Upper lobe of right lung (tissue), 1 donor: Measurements from ENCODE around the gene LIPT2. TPM values are rescaled to one million over a fixed set of nuclear protein-coding genes. Genes with fewer than 3 reads are reported as not detected.

Experiments
- ATAC-seq: fragments of 200-7000 bp; cut with Tn5 transposase; one replicate; pipeline ENCODE4 v1.9.1; 2020; ENCODE audit warnings: mild to moderate bottlenecking, moderate library complexity
- DNase-seq: peaks from one replicate; pipeline ENCODE4 v3.0.0-alpha.2; 2020
- H3K27ac ChIP-seq: fragments of 200-600 bp; one replicate; pipeline ENCODE4 v1.8.0; 2022
- H3K27me3 ChIP-seq: fragments of 200-600 bp; one replicate; pipeline ENCODE4 v1.8.0; 2022; ENCODE audit warnings: mild to moderate bottlenecking
- H3K36me3 ChIP-seq: fragments of 200-600 bp; one replicate; pipeline ENCODE4 v1.8.0; 2022
- H3K4me1 ChIP-seq: fragments of 200-600 bp; one replicate; pipeline ENCODE4 v1.8.0; 2022
- H3K4me3 ChIP-seq: fragments of 200-600 bp; one replicate; pipeline ENCODE4 v1.8.0; 2022; ENCODE audit warnings: mild to moderate bottlenecking
- H3K9me3 ChIP-seq: fragments of 200-600 bp; one replicate; pipeline ENCODE4 v1.8.0; 2022
- intact Hi-C: fragments of 100-400 bp; cut with DNase I; formaldehyde crosslinking; loops from one replicate; pipeline ENCODE4 v1.11.0; 2022
- total RNA-seq: library from RNA; stranded (reverse); fragmentation: NEBNext Ultra II Directional; extraction: Animal tissue kit (Norgen Biotek cat#: 25700); gene quantifications from one replicate; pipeline ENCODE4 v1.2.1, GENCODE V29; 2021
- TF ChIP-seq, protein P1 (sequence below): fragments of 200-600 bp; IDR thresholded peaks from one replicate; pipeline ENCODE4 v1.8.0; 2022; ENCODE audit warnings: antibody characterized with exemption
- donor health status: DM: no; HTN: yes; CAD: no; lungs with severe emphysema.

The LIPT2 gene
- total RNA-seq, 1 donor from 2014 or later: 2.1 TPM

- no peaks in the 10 kb centered on the region for H3K27me3 ChIP-seq
- peak; percentile 32 for ATAC-seq
Observed at GRCh38 chr11:74534216-74534945, 40.9 kb upstream of the LIPT2 start.

DNA sequence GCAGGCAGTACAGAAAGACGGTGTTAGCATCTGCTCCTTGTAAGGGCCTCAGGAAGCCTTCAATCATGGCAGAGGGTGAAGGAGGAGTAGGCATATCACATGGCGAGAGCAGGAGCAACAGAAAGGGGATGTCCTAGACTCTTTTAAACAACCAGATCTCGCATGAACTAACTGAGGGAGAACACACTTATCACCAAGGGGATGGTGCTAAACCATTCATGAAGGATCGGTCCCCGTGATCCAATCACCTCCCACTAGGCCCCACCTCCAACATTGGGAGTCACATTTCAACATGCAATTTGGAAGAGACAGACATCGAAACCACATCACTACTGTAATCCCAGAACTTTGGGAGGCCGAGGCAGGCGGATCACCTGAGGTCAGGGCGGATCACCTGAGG lies 39.9 kb upstream of the LIPT2 start:
- intact Hi-C loops: no loop called here
- no peaks in the 10 kb centered on the region for H3K27me3 ChIP-seq
- DNase-seq: no peak
- no peaks in the 10 kb centered on the region for H3K36me3 ChIP-seq
- H3K4me1 ChIP-seq: no peaks in the 10 kb centered on the region
- TF ChIP-seq, protein P1, sequence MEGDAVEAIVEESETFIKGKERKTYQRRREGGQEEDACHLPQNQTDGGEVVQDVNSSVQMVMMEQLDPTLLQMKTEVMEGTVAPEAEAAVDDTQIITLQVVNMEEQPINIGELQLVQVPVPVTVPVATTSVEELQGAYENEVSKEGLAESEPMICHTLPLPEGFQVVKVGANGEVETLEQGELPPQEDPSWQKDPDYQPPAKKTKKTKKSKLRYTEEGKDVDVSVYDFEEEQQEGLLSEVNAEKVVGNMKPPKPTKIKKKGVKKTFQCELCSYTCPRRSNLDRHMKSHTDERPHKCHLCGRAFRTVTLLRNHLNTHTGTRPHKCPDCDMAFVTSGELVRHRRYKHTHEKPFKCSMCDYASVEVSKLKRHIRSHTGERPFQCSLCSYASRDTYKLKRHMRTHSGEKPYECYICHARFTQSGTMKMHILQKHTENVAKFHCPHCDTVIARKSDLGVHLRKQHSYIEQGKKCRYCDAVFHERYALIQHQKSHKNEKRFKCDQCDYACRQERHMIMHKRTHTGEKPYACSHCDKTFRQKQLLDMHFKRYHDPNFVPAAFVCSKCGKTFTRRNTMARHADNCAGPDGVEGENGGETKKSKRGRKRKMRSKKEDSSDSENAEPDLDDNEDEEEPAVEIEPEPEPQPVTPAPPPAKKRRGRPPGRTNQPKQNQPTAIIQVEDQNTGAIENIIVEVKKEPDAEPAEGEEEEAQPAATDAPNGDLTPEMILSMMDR: no peak
- no peak overlapping the region for H3K27ac ChIP-seq
- H3K9me3 ChIP-seq: no peaks in the 10 kb centered on the region
- ATAC-seq: no peak
- H3K4me3 ChIP-seq: no peak overlapping the region

More at GRCh38 chr11:74534216-74534945, 40.9 kb upstream of the LIPT2 start:
- H3K4me1 ChIP-seq: no peaks in the 10 kb centered on the region
- TF ChIP-seq, protein P1: no peak
- no peaks in the 10 kb centered on the region for H3K36me3 ChIP-seq
- no peak overlapping the region for H3K4me3 ChIP-seq
- no peak for DNase-seq
- H3K9me3 ChIP-seq: no peaks in the 10 kb centered on the region
- no peak overlapping the region for H3K27ac ChIP-seq
- intact Hi-C loops: no loop called here

DNA sequence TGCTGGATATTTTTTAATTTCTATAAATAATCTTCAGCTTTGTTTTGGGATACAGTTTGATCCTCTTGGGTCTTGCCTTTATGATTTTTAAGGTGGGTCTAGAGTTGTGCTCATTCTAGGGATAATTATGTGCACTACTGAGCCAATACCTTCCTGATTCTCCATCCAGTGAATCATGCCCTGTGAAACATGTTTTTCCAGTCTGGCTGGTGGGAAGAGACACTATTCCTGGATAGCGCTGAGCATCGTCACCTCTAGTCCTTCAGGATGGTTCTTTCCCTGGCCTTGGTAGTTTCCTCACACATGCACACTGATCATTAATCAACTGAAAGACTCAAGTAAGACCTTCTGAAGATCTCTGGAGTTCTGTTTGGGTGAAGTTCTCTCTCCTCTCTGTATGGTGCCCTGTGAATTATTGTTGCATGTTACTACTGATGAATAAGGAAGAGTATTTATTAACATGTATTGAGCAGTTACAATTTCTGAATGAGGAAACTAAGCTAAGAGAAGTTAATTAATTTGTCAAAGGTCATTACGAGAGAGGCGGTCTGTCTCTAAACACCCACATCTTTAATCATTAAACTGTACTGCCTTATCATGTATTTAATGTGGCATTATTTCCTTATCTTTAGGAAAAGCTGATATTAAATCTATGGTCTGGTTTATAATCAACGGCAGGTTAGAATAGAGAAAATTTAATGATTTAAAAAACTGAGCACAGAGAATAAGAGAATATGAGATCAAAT lies 39.1 kb upstream of the LIPT2 start:
- no peak overlapping the region for H3K27ac ChIP-seq
- no peak for ATAC-seq
- no peaks in the 10 kb centered on the region for H3K27me3 ChIP-seq
- H3K4me1 ChIP-seq: no peaks in the 10 kb centered on the region
- no peak for DNase-seq
- no peaks in the 10 kb centered on the region for H3K9me3 ChIP-seq
- TF ChIP-seq, protein P1: no peak
- no peaks in the 10 kb centered on the region for H3K36me3 ChIP-seq
- intact Hi-C loops: no loop called here
- H3K4me3 ChIP-seq: no peak overlapping the region

DNA sequence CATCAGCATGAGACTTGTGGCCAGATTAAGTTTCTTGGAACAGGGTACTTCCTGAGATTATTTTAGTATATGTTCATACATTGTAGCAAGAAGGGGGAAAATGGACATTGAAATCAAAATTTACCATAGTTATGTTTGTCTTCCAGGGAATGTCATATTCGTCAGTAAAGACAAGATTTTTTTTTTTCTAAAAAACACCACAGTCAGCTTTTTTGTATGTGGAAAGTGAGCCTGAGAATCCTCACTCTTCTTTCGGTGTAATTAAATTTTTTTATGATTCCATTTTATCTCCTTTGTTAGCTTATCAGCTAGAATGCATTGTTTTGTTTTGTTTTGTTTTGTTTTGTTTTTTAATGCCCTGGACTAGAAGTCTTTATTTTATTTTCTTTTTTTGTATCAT lies 31.5 kb upstream of the LIPT2 start:
- intact Hi-C loops: no loop called here
- no peaks in the 10 kb centered on the region for H3K9me3 ChIP-seq
- DNase-seq: no peak

GRCh38 chr11:74524501-74524900 lies 31.0 kb upstream of the LIPT2 start:
- Histone ChIP-seq H3K36me3 (no peaks in the 10 kb centered on the region), H3K4me3 (no peak overlapping the region), H3K27ac (no peak overlapping the region), H3K9me3 (no peaks in the 10 kb centered on the region), H3K27me3 (no peaks in the 10 kb centered on the region), H3K4me1 (peaks cover 2% of the 10 kb centered on the region)
- DNase-seq (no peak), ATAC-seq (no peak)
- intact Hi-C loops: no loop called here
- TF ChIP-seq, protein P1: no peak

More for the DNA sequence above, 31.5 kb upstream of the LIPT2 start:
- Histone ChIP-seq H3K27ac (no peak overlapping the region), H3K4me3 (no peak overlapping the region), H3K36me3 (no peaks in the 10 kb centered on the region), H3K27me3 (no peaks in the 10 kb centered on the region), H3K4me1 (peaks cover 2% of the 10 kb centered on the region)
- TF ChIP-seq, protein P1: no peak
- no peak for ATAC-seq
